Mucosa of stomach (tissue), 1 donor: Measurements from ENCODE around the gene MMP24.
"Not testable (repeated sequence)": the region's sequence is repeated elsewhere in the genome, so short reads cannot be mapped to it uniquely, and the experiment has no call there.

Experiments used
- H3K27me3 ChIP-seq: one replicate; pipeline ENCODE4 v1.7.0; 2013; ENCODE audit warnings: mild to moderate bottlenecking, low read length; ENCODE audit not compliant: control insufficient read depth, insufficient read depth
- H3K36me3 ChIP-seq: one replicate; pipeline ENCODE4 v1.7.0; 2013; ENCODE audit warnings: low read length; ENCODE audit not compliant: control insufficient read depth, insufficient read depth
- H3K4me1 ChIP-seq: one replicate; pipeline ENCODE4 v1.7.0; 2013; ENCODE audit warnings: mild to moderate bottlenecking, low read length; ENCODE audit not compliant: control insufficient read depth, insufficient read depth
- H3K4me3 ChIP-seq: one replicate; pipeline ENCODE4 v1.7.0; 2013; ENCODE audit warnings: low read length
- H3K9ac ChIP-seq: one replicate; pipeline ENCODE4 v1.7.0; 2013; ENCODE audit warnings: mild to moderate bottlenecking, low read length, moderate library complexity
- H3K9me3 ChIP-seq: one replicate; pipeline ENCODE4 v1.7.0; 2013; ENCODE audit warnings: mild to moderate bottlenecking, low read length, moderate library complexity; ENCODE audit not compliant: control insufficient read depth
- donor health status: Pancreatic carcinoma.

Gene MMP24

GRCh38 chr20:35193031-35193791 lies 33.3 kb upstream of the MMP24 start:
- not testable (repeated sequence) for H3K9ac ChIP-seq, H3K4me3 ChIP-seq, H3K27me3 ChIP-seq, H3K9me3 ChIP-seq, H3K36me3 ChIP-seq
- H3K4me1 ChIP-seq, result peaks cover 15% of the 10 kb centered on the region

DNA sequence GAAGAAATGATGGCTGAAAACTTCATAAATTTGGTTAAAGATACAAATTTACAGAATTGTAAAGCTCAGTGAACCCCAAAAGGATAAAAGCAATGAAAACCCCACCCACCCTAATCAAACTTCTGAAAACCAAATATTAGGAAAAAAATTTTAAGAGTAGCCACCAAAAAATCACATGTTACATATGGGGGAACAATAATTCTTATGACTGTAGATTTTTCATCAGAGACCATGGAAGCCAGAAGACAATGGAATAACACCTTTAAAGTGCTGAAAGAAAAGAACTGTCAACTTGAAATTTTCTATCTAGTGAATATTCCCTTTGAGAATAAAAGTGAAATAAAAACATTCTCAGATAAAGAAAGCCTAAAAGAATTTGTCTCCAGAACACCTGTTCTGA lies 30.2 kb upstream of the MMP24 start:
- peaks cover 14% of the 10 kb centered on the region for H3K4me1 ChIP-seq
- no peaks in the 10 kb centered on the region for H3K27me3 ChIP-seq
- no peaks in the 10 kb centered on the region for H3K9me3 ChIP-seq
- no peak overlapping the region for H3K4me3 ChIP-seq
- no peak overlapping the region for H3K9ac ChIP-seq
- no peaks in the 10 kb centered on the region for H3K36me3 ChIP-seq

GRCh38 chr20:35199740-35200139 lies 26.8 kb upstream of the MMP24 start:
- no peaks in the 10 kb centered on the region for H3K27me3 ChIP-seq
- H3K4me1 ChIP-seq, result no peaks in the 10 kb centered on the region
- no peak overlapping the region for H3K9ac ChIP-seq
- no peaks in the 10 kb centered on the region for H3K9me3 ChIP-seq
- no peak overlapping the region for H3K4me3 ChIP-seq
- H3K36me3 ChIP-seq, result no peaks in the 10 kb centered on the region

GRCh38 chr20:35200267-35200666 lies 26.2 kb upstream of the MMP24 start:
- H3K4me1 ChIP-seq, result no peaks in the 10 kb centered on the region
- H3K9ac ChIP-seq, result no peak overlapping the region
- H3K4me3 ChIP-seq, result no peak overlapping the region
- no peaks in the 10 kb centered on the region for H3K9me3 ChIP-seq
- H3K27me3 ChIP-seq, result no peaks in the 10 kb centered on the region
- H3K36me3 ChIP-seq, result no peaks in the 10 kb centered on the region

DNA sequence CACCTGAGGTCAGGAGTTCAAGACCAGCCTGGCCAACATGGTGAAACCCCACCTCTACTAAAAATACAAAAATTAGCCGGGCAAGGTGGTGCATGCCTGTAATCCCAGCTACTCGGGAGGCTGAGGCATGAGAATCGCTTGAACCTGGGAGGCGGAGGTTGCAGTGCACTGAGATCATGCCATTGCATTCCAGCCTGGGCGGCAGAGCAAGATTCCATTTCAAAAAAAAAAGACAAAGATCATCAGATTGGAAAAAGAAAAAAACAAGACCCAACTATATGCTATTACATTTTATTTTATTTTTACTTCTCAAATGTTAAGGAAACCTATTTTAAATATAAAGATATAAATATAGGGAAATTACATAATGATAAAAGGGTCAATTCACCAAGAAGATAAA lies 25.0 kb upstream of the MMP24 start:
- not testable (repeated sequence) for H3K36me3 ChIP-seq, H3K4me3 ChIP-seq, H3K27me3 ChIP-seq, H3K9ac ChIP-seq, H3K4me1 ChIP-seq, H3K9me3 ChIP-seq

DNA sequence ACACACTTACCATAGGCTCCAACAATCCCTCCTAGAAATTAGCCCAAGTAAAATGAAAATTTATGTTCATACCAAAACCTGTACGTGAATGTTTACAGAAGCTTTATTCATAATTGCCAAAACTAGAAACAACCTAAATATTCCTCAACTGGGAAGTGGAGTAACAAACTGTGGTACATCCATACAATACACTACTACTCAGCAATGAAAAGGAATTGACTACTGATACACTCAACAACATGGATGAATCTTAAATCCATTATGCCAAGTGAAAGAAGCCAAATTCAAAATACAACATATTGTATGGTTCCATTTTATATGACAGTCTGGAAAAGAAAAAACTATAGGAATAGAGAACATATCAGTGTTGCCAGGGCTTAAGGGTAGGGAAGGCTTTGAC lies 19.7 kb upstream of the MMP24 start:
- no peaks in the 10 kb centered on the region for H3K9me3 ChIP-seq
- no peaks in the 10 kb centered on the region for H3K36me3 ChIP-seq
- no peak overlapping the region for H3K9ac ChIP-seq
- no peak overlapping the region for H3K4me3 ChIP-seq
- H3K4me1 ChIP-seq, result peaks cover 10% of the 10 kb centered on the region
- H3K27me3 ChIP-seq, result no peaks in the 10 kb centered on the region

GRCh38 chr20:35207950-35208611 lies 18.4 kb upstream of the MMP24 start:
- H3K4me1 ChIP-seq, result peaks cover 10% of the 10 kb centered on the region
- no peaks in the 10 kb centered on the region for H3K9me3 ChIP-seq
- H3K36me3 ChIP-seq, result no peaks in the 10 kb centered on the region
- no peak overlapping the region for H3K4me3 ChIP-seq
- H3K9ac ChIP-seq, result peak overlapping the region; percentile 41
- no peaks in the 10 kb centered on the region for H3K27me3 ChIP-seq

DNA sequence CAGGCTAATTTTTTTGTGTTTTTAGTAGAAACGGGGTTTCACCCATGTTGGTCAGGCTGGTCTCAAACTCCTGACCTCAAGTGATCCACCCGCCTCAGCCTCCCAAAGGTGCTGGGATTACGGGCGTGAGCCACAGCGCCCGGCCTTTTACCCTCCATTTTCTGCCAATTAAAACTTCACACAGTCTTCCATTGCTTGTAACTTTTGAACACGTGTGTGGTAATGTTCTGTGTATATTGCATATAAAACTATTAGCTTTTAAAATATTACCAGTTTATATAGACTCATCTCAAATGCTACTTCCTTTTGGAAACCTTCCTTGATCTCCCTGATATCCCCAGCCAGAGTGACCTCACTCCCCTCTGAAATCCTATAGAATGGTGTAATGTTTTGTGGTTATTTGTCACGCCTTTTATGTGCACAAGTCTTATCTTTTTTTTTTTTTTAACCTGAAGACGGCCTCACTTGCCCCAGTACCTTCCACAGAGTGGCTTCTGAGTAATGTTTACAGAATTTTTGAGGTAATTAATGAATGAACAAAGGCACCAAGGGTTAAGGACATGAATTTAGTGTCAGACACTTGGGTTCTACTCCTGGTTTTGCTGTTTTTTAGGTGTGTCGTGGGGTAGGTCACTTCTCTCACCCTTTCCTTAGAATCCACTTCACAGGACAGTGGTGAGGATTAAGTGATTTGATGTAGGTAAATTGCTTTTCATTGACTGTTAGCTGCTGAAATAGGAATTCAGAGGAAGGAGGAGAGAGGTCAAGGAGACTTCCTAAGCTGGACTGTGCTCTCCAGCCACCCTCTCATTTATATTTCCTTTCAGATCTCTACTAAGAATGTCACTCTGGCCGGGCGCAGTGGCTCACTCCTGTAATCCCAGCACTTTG lies 11.2 kb upstream of the MMP24 start:
- no peaks in the 10 kb centered on the region for H3K36me3 ChIP-seq
- peaks cover 11% of the 10 kb centered on the region for H3K4me1 ChIP-seq
- H3K9ac ChIP-seq, result no peak overlapping the region
- H3K9me3 ChIP-seq, result no peaks in the 10 kb centered on the region
- H3K27me3 ChIP-seq, result no peaks in the 10 kb centered on the region
- H3K4me3 ChIP-seq, result no peak overlapping the region

DNA sequence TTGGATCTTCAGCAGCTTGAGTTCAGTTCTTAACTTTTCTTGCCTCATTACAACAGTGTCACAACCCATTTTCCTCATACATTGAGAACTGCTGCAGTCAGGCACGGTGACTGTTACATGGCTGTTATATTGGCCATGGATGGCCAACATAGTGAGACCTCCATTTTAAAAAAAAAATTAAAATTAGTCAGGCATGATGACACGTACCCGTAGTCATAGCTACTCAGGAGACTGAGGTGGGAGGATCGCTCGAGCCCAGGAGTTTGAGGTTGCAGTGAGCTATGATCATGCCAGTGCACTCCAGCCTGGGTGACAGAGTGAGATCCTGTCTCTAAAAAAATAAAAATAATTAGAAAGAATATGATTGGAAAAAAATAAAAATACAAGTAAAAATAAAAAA lies 9.9 kb upstream of the MMP24 start:
- Histone ChIP-seq H3K9ac (no peak overlapping the region), H3K36me3 (no peaks in the 10 kb centered on the region), H3K4me1 (peaks cover 11% of the 10 kb centered on the region), H3K27me3 (no peaks in the 10 kb centered on the region), H3K9me3 (no peaks in the 10 kb centered on the region), H3K4me3 (no peak overlapping the region)

DNA sequence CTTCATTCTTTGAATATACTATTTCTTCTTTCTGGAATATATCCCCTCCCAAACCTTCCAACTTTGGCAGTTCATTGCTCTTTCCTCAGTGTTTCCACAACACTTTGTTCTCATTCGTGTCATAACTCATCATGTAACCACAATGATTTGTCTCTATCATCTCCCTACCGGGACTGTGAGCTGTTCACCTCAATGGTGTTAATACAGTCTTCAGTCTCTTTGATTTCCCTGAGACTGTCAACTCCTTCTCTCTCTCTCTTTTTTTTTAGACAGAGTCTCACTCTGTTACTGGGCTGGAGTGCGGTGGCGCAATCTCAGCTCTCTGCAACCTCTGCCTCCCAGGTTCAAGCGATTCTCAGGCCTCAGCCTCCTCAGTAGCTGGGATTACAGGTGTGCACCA lies 2.5 kb upstream of the MMP24 start:
- H3K4me1 ChIP-seq, result no peaks in the 10 kb centered on the region
- H3K9me3 ChIP-seq, result no peaks in the 10 kb centered on the region
- no peak overlapping the region for H3K4me3 ChIP-seq
- no peaks in the 10 kb centered on the region for H3K36me3 ChIP-seq
- H3K27me3 ChIP-seq, result peaks cover 17% of the 10 kb centered on the region
- no peak overlapping the region for H3K9ac ChIP-seq

GRCh38 chr20:35224536-35224935 lies 2.0 kb upstream of the MMP24 start:
- Histone ChIP-seq H3K27me3 (peaks cover 17% of the 10 kb centered on the region), H3K4me3 (no peak overlapping the region), H3K9ac (no peak overlapping the region), H3K36me3 (no peaks in the 10 kb centered on the region), H3K9me3 (no peaks in the 10 kb centered on the region), H3K4me1 (no peaks in the 10 kb centered on the region)
